ENCODE data around the gene ABCB6. TPM values are rescaled to one million over a fixed set of nuclear protein-coding genes. Genes with fewer than 3 reads are reported as not detected.

Gene ABCB6
- polyA plus RNA-seq, 4 donors: 32.4 to 40.3 (median 36.8) TPM

DNA sequence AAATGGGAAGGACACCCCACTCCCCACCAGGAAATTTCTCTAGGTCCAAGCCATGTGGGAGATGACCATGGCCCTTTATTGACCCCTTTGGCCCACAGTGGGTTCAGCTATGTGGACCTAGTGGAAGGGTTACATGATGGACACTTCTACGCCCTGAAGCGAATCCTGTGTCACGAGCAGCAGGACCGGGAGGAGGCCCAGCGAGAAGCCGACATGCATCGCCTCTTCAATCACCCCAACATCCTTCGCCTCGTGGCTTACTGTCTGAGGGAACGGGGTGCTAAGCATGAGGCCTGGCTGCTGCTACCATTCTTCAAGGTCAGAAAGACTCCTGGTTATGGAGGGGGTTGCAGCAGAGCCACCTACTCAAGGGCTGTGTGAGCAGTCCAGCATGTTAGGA is 27.8 kb upstream of the ABCB6 start:
- no peak for DNase-seq (ENCODE audit: low read depth in 4 of 4, low spot score in 3 of 4)

DNA sequence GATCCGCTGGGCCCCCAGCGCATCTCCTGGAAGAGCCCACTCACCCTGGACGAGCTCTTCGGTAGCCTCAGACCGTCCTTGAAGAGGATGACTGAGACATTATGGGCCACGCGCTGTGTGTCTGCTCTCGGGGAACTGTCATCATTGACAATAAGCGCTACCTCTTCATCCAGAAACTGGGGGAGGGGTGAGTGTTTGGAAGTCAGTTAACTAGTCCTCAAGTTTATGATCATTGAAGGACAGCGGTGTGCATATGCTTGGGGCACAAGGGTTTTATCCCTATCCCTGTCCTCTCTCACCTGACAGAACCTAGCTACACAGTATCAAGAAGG is 27.1 kb upstream of the ABCB6 start:
- DNase-seq (ENCODE audit: low read depth in 4 of 4, low spot score in 3 of 4): no peak

DNA sequence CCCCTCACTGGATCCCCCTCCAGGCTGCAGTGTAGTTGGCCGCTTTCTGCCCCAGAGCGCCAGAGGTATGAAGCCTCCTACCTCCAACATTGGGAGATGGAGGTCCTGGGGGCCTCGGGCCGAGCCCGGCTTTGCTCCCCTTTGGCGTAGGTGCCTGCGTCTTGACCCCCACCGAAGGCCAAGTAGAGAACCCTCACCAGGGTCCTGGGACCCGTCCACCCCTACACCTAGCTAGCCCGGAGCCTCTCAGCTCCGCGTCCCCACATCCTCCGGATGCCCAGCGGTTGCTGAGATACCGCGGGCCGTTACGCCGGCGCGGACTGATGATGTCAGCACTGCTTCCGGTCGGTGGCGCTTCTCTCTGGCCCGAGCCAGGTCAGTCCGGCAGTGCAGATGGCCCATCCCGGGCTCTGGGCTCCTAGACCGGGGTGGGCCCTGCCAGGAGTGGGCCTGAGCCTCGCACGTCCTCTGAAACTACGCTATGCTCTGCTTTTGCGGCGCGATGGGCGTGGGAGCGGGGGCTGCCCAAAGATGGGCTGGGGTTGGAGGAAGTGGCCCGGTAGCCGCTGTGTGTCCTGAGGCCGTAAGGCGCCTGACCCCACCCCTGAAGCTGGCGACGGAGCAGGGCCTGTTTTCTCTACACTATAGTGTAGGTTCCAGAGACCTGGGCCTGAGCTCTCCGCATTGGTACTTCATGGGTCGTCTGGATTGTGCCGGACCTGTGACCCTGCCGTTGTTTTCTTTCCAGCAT is 26.6 kb upstream of the ABCB6 start, which contains the start of the genes GLB1L and STK16:
GLB1L (minus strand) TSS at position 297 of the 751 bp plus-strand sequence. CDS start 1,871 bp downstream, outside the sequence.
STK16 (plus strand) TSS at position 332 of the 751 bp plus-strand sequence. CDS start 521 bp downstream, outside the sequence.
- DNase-seq (ENCODE audit: low read depth in 4 of 4, low spot score in 3 of 4): peak; percentile 82 to 92 (median 90)

DNA sequence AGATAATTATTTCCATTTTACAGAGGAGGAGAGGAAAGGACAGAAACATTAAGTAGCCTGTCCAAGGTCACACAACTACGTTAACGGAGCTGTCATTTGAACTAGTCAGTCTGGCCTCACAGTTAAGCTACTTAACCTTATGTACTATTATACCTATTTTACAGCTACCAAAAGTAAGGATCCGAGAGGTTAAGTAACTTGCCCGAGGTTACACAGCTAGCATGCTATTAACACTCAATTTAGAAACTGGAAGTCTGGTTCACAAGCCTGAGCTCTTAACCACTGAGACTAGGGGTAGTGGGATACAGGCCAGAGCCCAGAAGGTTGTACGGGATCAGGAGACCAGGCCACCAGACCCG is 26.0 kb upstream of the ABCB6 start:
- no peak for DNase-seq (ENCODE audit: low read depth in 4 of 4, low spot score in 3 of 4)

DNA sequence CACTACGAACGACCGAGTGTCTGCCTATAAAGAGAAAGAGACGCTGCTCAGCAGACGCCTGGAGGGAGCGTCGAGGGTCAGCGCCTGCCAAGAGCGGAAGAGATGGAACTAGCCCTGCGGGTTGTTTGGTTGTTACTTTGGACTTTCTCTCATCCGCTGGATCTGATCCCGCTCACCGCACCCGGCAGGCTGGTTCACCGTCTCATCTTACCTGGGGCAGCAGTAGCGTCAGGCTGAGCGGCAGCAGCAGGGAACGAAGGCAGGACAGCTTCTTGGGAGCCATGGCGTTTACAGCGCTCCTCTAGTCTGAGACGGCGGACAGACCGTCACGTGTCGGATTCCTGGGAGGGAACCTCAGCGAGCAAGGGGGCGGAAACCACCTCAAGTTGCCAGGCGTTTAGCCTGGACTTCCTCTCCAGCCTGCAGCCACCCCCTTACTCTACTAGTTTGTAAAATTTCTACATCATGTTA is 24.6 kb upstream of the ABCB6 start:
- DNase-seq (ENCODE audit: low read depth in 4 of 4, low spot score in 3 of 4): no peak

DNA sequence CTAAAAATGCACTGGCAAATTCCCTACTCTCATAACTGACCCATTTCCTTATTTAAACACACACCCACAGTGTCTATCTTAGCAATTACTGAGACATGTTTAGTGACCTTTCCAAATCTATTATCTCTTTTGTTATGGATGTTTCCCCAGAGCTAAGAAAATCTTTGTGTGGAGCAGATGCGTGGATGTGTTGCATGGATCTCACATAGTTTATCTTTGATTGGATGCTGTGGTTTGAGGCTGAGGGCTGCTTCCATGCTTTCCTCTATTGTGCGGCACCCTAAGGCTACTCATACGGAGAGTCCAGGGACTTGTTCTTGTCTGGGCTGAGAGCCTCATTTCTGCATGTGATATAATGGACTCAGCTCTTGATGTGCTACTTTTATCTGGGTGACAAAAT is 15.6 kb upstream of the ABCB6 start:
- no peak for DNase-seq (ENCODE audit: low read depth in 4 of 4, low spot score in 3 of 4)

DNA sequence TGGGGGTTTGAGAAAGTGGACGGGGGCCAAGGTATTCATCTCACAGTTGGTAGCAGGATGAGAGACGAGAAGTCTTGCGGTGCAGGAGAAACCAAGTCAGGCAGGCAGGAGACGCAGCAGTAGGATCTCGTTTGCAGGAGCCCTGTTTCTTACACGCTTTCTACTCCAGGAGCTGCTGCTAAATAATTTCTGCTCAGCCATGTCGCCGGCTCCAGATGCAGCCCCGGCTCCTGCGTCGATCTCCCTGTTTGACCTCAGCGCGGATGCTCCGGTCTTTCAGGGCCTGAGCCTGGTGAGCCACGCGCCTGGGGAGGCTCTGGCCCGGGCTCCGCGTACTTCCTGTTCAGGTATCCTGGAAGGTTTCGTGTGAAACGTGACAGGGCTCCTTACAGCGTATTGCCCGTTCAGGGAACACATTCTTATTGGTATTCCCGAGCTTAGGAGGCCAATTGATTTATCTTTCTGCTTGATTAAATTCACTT is 11.3 kb upstream of the ABCB6 start:
- no peak for DNase-seq (ENCODE audit: low read depth in 4 of 4, low spot score in 3 of 4)

DNA sequence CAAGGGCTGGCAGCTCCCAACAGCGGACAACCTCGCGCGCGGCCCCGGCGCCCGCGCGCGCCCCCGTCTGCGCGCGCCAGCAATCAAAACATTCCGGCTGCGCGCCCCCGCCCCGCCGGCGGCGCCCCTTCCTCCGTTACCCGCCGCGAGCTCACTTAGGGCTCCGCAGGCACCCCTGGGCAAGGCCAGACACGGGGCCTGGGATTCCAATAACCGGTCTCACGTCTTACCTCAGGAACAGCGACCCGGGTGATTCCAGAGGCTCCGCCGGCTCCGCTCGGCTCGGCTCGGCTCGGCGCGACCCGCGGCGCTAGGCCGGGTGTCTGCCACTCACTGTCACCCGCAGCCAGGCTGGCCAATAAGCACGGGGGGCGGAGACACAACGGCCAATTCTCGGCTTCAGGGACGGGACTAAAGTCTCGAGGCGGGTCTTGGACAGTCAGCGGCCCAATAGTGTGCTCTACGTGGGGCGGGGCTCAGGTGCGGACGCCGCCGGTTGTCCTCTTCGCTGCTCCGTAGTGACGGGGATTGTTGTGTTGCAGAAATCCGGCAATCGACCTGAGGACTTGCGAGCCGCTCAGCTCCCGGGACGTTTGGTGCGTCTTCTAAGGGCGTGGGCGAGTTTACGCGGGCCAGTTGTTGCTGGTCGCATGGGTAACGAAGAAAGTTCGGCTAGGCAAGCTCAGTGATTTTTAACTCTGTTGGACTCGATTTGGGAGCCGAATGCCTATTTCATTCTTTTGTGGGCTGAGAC is 10.7 kb upstream of the ABCB6 start, which contains the start of the genes ANKZF1 and ATG9A:
ANKZF1 (plus strand) TSS at position 502 of the 754 bp plus-strand sequence. CDS start 452 bp downstream, outside the sequence.
ATG9A (minus strand) TSS at position 332 of the 754 bp plus-strand sequence. CDS start 1,612 bp downstream, outside the sequence.
- DNase-seq (ENCODE audit: low read depth in 4 of 4, low spot score in 3 of 4): peak; percentile 90 to 98 (median 96)

DNA sequence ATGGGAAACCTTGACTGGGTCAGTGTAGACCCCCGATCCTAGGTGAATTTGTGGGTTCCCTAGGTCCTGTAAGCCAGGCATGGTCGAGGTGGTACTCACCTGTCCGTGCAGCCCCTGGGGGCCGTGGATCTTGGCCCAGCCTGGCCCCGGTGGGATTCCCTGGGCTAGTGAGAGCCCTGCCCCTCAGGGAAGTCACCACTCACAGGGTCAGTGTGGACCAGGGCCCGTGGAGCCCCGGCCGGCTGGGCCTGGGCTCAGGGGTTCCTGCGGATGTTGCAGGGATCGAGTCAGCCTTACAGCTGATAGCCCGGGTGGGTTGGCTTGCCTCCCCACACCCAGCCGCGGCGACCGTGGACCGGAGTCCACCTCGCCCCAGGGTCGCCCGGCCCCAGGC is 10.2 kb upstream of the ABCB6 start:
- DNase-seq (ENCODE audit: low read depth in 4 of 4, low spot score in 3 of 4): no peak

DNA sequence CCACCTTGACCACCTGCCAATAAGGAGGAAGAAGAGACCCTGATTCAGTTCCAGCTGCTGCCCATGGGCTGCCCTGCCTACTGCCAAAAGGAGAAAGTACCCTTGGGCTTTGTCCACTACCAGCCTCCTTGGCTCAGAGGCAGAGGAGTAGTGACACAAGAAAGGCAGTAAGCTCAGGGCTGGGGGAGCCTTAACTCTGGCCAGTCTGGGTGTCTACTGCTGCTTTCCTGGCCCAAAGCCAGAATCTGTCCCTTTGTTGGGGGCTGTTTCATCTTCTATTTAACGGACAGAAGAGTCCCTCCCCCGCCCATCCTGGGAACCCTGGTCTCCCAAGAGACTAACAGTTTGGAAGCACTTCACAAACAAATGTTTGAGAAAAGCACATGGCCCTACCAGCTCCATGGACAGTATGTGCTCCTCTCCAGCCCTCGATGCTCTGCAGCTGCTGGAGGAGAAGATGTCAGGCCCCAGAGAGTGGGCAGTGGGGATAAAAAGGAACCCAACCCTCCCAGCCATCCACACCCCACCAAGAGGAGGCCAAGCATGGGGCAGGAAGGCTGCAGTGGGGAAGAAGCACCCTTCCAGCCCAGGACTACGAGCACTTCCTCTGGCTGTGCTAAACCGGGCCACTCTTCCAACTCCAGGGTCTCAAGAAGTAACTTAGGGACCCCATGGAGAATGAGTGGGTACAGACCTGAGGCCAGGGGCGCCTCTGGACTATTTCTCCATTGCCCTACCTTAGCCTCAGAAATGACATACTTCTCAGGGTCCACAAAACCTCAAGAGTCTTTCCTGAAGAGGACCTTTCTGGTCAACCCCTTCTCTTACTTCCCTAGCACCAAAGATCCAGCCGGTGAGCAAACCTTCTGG is 9.5 kb upstream of the ABCB6 start:
- DNase-seq (ENCODE audit: low read depth in 4 of 4, low spot score in 3 of 4): no peak

DNA sequence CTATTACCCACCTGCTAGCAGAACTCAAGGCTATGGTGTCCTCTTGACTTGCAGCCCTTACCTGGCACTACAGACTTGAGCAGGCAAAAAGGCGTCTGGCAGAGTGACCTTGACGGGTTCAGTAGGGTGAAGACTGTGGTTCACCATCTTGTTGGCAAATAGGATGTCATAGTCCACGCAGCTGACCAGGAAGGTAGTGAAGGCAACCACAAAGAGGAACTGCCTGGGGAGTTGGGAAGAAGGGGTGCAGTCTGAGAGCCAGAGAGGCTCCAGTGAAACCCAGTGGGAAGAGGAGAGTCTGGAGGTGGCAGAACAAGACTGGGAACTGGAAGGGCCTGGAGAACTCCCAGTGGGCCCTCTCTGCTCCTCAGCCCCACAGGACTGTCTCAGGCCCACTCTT is 6.6 kb upstream of the ABCB6 start:
- no peak for DNase-seq (ENCODE audit: low read depth in 4 of 4, low spot score in 3 of 4)

DNA sequence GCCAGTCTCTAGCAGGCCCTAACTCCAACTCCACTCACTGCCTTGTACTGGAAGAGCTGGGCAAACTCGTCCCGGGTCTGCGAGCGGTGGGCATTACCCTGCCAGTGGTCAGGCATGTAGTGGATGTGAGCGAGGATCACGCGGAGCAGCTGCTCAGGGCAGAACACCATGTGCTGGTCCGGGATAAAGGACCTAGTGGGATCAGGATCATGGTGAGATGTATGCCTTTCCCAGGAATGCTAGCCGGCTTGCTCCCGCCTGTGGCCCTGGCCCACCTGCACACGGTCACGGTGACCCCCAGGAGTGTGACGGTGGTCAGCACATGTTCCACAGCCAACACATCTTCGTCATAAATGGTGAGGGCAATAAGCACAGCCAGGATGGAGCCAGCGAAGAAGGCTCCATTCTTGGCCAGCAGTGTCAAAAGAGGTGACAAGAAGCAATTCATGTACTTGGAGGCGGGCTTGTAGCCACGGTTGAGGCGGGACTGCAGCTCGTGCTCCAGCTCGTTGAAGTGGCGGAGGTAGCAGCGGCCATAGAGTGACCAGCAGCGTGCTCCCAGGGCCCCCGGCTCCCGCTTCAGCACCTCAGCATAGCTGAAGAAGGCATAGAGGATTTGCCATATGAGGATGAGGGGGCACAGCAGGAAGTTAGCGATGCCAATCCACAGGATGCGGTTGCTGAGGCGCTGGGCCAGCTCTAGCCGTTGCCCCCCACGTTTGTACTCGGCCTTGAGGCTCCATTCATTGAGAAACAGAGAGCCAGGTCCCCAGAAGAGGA is 5.3 kb upstream of the ABCB6 start:
- DNase-seq (ENCODE audit: low read depth in 4 of 4, low spot score in 3 of 4): no peak

DNA sequence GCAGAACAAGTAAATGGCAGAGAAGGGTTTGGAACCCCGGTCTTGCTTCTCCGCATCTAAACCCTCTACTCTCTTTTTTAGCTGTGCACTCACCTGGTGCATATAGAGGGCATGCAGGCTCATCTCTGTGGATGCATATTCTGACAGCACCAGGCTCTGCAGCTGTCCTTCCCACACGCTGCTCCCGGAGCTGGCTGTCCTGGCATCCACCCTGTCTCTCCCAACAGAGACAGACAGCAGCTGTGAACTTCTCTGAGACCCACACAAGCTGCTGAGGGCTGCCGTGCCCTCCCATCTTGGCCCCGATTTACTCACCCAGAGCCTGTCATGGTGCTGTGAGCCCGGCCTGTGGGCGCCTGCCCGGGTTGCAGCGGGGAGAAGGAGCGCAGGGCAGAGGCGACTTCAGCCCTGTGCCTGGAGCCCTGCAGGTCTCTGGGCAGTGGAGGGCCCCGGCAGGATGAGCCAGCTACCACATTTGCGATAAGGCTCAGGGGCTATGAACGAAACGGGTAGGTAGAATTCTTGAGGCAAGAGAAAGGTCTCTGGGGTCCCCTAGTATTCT is 3.3 kb upstream of the ABCB6 start:
- no peak for DNase-seq (ENCODE audit: low read depth in 4 of 4, low spot score in 3 of 4)

DNA sequence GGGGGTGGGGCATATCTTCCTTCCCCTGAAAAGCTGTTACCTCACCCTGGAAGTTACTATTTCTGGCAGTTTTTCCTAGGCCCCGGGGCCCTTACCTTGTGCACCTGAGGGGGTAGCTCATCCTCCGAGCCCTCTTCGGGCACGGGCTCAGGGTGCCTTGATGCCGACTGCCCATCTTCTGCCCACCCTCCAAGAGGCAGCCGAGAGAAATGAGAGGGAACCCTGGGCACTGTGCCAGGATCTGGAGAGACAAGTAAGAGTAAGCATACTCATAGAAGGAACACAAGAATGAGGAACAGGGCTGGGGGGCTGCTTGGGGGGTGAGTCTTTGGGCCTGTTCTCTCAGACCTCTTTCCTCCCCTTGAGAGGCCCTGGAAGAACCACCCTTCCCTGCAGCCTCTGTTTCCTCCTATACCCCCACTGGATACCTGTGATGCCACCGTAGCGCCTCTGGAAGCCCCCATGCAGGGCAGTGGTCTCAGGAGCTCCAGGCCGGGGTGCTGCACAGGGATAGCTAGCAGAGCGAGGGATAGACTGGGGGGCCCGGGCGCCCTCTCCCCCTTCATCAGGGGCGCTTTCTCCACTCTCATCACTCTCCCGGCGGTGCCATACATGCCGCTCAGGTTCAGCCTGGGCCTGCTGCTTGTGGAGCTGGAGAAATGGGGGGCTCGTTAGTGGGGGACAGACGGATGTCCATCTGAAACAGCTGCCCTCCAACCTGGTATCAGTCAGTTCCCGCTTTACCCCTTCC is 2.1 kb upstream of the ABCB6 start:
- DNase-seq (ENCODE audit: low read depth in 4 of 4, low spot score in 3 of 4): no peak

DNA sequence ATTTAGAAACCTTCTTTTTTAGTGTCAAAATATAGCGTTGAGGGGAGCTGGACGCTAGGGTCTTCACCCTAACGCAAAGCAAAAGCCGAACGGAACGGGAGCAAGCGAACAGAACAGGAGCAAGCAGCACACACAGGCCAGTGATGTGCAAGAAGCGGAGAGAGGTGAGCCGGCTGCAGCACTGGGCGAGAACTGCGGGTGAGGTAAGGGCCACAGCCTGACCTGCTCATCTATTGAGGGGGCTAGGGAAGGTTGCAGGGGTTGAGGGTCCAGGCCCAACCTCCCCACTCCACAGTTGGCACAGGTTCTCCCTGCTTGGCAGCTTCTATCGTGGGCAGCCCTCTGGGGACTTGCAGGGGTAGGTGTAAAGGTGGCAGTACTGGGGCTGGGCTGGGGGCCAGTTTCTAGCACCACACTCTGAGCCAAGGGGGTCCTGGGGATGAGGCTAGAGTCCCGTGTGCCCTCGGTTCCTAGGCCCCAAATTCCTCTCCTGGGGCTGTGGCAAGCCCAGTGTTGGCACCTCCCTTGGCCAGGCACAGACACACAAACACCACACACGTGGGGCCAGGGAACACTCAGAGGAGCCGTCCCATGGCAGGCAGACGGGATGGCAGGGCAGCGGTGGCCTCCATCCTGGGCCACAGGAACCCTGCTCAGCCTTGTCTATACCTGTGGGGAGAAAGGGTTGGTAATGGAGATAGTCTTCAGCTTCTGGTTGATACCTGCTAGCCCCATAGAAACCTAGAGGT is 1.2 kb upstream of the ABCB6 start:
- no peak for DNase-seq (ENCODE audit: low read depth in 4 of 4, low spot score in 3 of 4)

DNA sequence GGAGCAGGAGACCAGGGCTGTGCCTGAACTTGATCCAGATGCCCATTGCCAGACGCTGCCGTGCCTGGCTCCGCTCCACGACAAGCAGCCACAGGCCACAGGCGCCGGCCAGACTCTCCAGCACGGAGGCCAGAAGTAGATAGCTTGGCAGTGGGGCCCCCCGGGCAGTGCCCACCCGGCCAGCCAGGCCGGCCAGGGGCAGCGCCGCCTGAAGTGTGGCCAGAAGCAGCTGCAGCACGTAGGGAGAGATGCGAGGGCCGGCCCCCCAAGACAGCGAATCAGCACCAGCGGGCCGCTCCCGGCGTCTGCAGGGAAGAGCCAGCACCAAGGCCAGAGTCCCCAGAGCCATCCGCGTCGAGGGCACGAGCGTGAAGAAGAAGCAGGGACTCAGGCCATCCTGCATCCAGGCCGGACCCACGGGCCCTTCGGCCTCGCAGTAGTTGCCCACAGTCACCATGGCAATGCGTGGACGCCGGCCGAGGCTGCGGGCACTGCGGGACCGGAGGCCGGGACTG is 484 bp downstream of the ABCB6 start:
- DNase-seq (ENCODE audit: low read depth in 4 of 4, low spot score in 3 of 4): no peak

DNA sequence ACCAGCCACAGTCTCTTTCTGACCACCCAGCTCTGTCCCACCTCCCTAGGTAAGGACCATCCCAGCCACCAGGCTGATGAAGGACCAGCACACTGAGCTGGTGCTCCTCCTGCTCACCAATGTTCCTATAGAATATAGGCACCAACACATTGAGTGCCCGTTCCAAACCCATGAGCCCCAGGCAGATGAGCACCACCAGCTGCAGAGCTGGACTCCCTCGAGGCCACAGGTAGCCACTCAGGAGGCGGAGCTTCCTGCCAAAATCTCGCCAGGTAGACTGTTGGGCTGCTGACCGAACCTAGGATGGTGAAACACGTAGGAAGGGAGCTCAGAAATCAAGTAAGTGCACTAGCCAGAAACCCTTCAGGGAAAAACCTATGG is 2.2 kb downstream of the ABCB6 start:
- no peak for DNase-seq (ENCODE audit: low read depth in 4 of 4, low spot score in 3 of 4)

All from right renal pelvis (tissue), 4 donors.